DOHH2 (cell line): ENCODE results near the gene GRIN2A.

ENCODE experiments used
- H3F3A ChIP-seq: fragments of 200-600 bp; sonication (generic), shearing (Covaris generic); 2 replicates; pipeline ENCODE4 v1.6.0; 2016; ENCODE audit warnings: antibody characterized with exemption, mild to moderate bottlenecking; ENCODE audit not compliant: control insufficient read depth, insufficient read depth
- H3K27ac ChIP-seq: fragments of 200-600 bp; sonication (generic); 2 replicates; pipeline ENCODE4 v1.5.1; 2014; ENCODE audit warnings: low read depth, mild to moderate bottlenecking, low read length, moderate library complexity
- H3K27me3 ChIP-seq: fragments of 200-600 bp; sonication (generic); 2 replicates; pipeline ENCODE4 v1.6.1; 2014; ENCODE audit warnings: mild to moderate bottlenecking, low read length, mixed read lengths; ENCODE audit not compliant: control insufficient read depth
- H3K36me3 ChIP-seq: fragments of 200-600 bp; sonication (generic); 2 replicates; pipeline ENCODE4 v1.6.1; 2014; ENCODE audit warnings: mild to moderate bottlenecking, low read length, moderate library complexity, mixed read lengths; ENCODE audit not compliant: control insufficient read depth
- H3K4me1 ChIP-seq: fragments of 200-600 bp; sonication (generic); 2 replicates; pipeline ENCODE4 v1.6.1; 2014; ENCODE audit warnings: mild to moderate bottlenecking, low read length, mixed read lengths; ENCODE audit not compliant: control insufficient read depth
- H3K4me2 ChIP-seq: fragments of 200-600 bp; sonication (generic); 2 replicates; pipeline ENCODE4 v1.6.0; 2014; ENCODE audit warnings: mild to moderate bottlenecking, low read length, moderate library complexity
- H3K4me3 ChIP-seq: fragments of 200-600 bp; sonication (generic); 2 replicates; pipeline ENCODE4 v1.5.1; 2014; ENCODE audit warnings: mild to moderate bottlenecking, low read length, mixed read lengths
- H3K79me2 ChIP-seq: fragments of 200-600 bp; sonication (generic); 2 replicates; pipeline ENCODE4 v1.6.1; 2014; ENCODE audit warnings: mild to moderate bottlenecking, low read length, mixed read lengths; ENCODE audit not compliant: control insufficient read depth
- H3K9me2 ChIP-seq: fragments of 200-600 bp; sonication (generic); replicated peaks from 2 replicates; pipeline ENCODE4 v1.6.1; 2014; ENCODE audit warnings: mild to moderate bottlenecking, low read length, mixed read lengths; ENCODE audit not compliant: control insufficient read depth
- H3K9me3 ChIP-seq: fragments of 200-600 bp; sonication (generic); 2 replicates; pipeline ENCODE4 v1.6.1; 2014; ENCODE audit warnings: antibody characterized with exemption, low read length, mixed read lengths; ENCODE audit not compliant: control insufficient read depth, insufficient read depth
- H4K20me1 ChIP-seq: fragments of 200-600 bp; sonication (generic); 2 replicates; pipeline ENCODE4 v1.6.0; 2014; ENCODE audit warnings: low read depth, mild to moderate bottlenecking, antibody characterized with exemption, low read length, moderate library complexity; ENCODE audit not compliant: control insufficient read depth, insufficient read depth
- EZH2phosphoT487 ChIP-seq: fragments of 200-600 bp; sonication (generic); IDR thresholded peaks from 2 replicates; pipeline ENCODE4 v1.6.1; 2017; ENCODE audit warnings: borderline replicate concordance, mild to moderate bottlenecking, antibody characterized with exemption, low read length, moderate library complexity, mixed read lengths
- TF ChIP-seq, protein P1 (sequence below): fragments of 200-600 bp; sonication (generic); IDR thresholded peaks from one replicate; pipeline ENCODE4 v1.5.1; 2014; ENCODE audit warnings: antibody characterized with exemption, mild to moderate bottlenecking, low read depth, low read length; ENCODE audit not compliant: poor library complexity, severe bottlenecking

Gene GRIN2A

DNA sequence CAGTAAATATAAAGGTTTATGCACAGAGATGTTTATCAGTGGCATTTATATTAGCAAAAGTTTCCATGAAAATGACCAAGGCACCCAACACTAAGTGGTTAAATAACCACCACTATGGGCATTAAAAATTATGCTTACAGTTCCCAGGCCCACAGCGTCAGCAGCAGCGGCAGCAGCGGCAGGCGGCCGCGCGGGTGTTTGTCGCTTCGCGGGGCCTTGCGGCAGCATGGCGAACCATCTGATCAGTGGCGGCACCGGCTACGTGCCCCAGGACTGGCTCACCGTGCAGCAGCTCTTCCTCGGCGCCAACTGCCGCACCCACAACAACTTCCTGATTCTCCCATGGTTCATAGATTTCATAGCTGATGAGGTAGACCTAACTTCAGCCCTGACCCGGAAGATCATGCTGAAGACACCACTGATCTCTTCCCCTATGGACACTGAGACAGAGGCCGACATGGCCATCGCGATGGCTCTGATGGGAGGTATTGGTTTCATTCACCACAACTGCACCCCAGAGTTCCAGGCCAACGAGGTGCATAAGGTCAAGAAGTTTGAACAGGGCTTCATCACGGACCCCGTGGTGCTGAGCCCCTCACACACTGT lies 71.0 kb downstream of the GRIN2A start:
- Histone ChIP-seq H3K27ac (no peak overlapping the region), H3K9me3 (no peaks in the 10 kb centered on the region), H3K9me2 (no peaks in the 10 kb centered on the region), H3K4me2 (no peak overlapping the region), H4K20me1 (no peaks in the 10 kb centered on the region), H3K36me3 (no peaks in the 10 kb centered on the region), H3K4me1 (no peaks in the 10 kb centered on the region), H3K4me3 (no peak overlapping the region), H3F3A (no peaks in the 10 kb centered on the region), H3K79me2 (no peaks in the 10 kb centered on the region), H3K27me3 (no peaks in the 10 kb centered on the region)
- TF ChIP-seq EZH2phosphoT487 = no peak
- TF ChIP-seq, protein P1, sequence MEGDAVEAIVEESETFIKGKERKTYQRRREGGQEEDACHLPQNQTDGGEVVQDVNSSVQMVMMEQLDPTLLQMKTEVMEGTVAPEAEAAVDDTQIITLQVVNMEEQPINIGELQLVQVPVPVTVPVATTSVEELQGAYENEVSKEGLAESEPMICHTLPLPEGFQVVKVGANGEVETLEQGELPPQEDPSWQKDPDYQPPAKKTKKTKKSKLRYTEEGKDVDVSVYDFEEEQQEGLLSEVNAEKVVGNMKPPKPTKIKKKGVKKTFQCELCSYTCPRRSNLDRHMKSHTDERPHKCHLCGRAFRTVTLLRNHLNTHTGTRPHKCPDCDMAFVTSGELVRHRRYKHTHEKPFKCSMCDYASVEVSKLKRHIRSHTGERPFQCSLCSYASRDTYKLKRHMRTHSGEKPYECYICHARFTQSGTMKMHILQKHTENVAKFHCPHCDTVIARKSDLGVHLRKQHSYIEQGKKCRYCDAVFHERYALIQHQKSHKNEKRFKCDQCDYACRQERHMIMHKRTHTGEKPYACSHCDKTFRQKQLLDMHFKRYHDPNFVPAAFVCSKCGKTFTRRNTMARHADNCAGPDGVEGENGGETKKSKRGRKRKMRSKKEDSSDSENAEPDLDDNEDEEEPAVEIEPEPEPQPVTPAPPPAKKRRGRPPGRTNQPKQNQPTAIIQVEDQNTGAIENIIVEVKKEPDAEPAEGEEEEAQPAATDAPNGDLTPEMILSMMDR = no peak

DNA sequence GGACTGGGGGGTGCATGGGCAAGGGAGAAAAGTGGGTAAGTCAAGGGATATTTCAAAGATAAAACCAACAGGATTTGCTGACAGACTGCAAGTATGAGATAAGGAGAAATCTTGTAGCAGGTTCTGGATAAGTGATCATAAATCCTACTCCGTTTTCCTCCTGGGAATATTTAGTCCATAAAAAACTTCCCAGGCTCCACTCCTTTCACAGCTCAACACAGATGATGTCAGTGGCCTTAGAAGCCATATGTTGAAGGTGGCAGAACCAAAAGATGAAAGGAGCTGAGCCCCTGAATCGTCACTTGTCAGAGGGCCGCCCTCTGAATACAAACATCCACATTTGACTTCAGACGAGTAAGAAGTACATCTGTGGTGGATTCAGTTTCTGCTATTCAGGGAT lies 71.7 kb downstream of the GRIN2A start:
- Histone ChIP-seq H3K4me1 (no peaks in the 10 kb centered on the region), H3K27me3 (no peaks in the 10 kb centered on the region), H3K9me2 (no peaks in the 10 kb centered on the region), H3F3A (no peaks in the 10 kb centered on the region), H3K79me2 (no peaks in the 10 kb centered on the region), H3K4me2 (no peak overlapping the region), H3K27ac (no peak overlapping the region), H3K4me3 (no peak overlapping the region), H3K9me3 (no peaks in the 10 kb centered on the region), H4K20me1 (no peaks in the 10 kb centered on the region), H3K36me3 (no peaks in the 10 kb centered on the region)
- TF ChIP-seq, protein P1 = no peak
- no peak for TF ChIP-seq EZH2phosphoT487

DNA sequence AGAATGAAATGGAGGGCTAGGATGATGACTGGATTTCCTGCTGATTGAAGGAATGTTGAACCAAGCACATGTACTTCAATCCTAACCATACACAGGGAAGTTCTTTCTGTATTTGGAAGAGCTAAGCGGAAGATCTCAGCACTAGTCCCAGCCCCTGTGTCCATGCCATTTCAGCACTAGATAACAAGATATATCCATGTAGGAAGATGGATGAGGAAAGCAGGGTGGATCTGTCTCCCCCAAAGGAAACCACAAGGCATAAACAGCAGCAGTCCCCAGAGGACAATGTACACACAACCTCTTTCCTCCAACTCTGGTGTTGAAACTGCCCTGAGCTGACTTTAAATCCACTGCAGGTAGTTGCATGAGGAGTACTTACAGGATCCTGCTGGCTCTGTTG lies 75.1 kb downstream of the GRIN2A start:
- no peak overlapping the region for H3K4me2 ChIP-seq

More for the DNA sequence above, 75.1 kb downstream of the GRIN2A start:
- no peak overlapping the region for H3K4me3 ChIP-seq
- no peaks in the 10 kb centered on the region for H3F3A ChIP-seq
- no peaks in the 10 kb centered on the region for H3K27me3 ChIP-seq
- H3K9me2 ChIP-seq = no peaks in the 10 kb centered on the region
- TF ChIP-seq, protein P1 = no peak
- TF ChIP-seq EZH2phosphoT487 = no peak
- H3K79me2 ChIP-seq = no peaks in the 10 kb centered on the region
- H3K9me3 ChIP-seq = no peaks in the 10 kb centered on the region
- no peaks in the 10 kb centered on the region for H3K4me1 ChIP-seq
- no peaks in the 10 kb centered on the region for H3K36me3 ChIP-seq
- H4K20me1 ChIP-seq = no peaks in the 10 kb centered on the region
- no peak overlapping the region for H3K27ac ChIP-seq
